WERI-Rb-1 (cell line): ENCODE results near the gene PHETA1.

Experiments
- DNase-seq: peaks from one replicate; pipeline ENCODE4 v3.0.0-alpha.2; 2020
- H3K27ac ChIP-seq: fragments of 250-450 bp; sonication (Bioruptor Pico); 2 replicates; pipeline ENCODE4 v1.5.1; 2020; ENCODE audit warnings: mild to moderate bottlenecking, moderate library complexity
- H3K27me3 ChIP-seq: fragments of 250-450 bp; sonication (Bioruptor Pico); 2 replicates; pipeline ENCODE4 v1.5.1; 2021; ENCODE audit warnings: mild to moderate bottlenecking, low read depth, moderate library complexity; ENCODE audit not compliant: insufficient read depth, severe bottlenecking
- H3K36me3 ChIP-seq: fragments of 250-450 bp; sonication (Bioruptor Pico); 2 replicates; pipeline ENCODE4 v1.5.1; 2020; ENCODE audit warnings: mild to moderate bottlenecking, moderate library complexity
- H3K4me3 ChIP-seq: 2 replicates; pipeline ENCODE4 v1.5.1; 2011; ENCODE audit warnings: low read depth, mild to moderate bottlenecking, control low read depth, low read length
- H3K9me3 ChIP-seq: fragments of 250-450 bp; sonication (Bioruptor Pico); 2 replicates; pipeline ENCODE4 v1.5.1; 2021; ENCODE audit warnings: mild to moderate bottlenecking, moderate library complexity; ENCODE audit not compliant: severe bottlenecking
- CTCF ChIP-seq: IDR thresholded peaks from 2 replicates; pipeline ENCODE4 v1.5.1; 2011; ENCODE audit warnings: low read depth, mild to moderate bottlenecking, control low read depth, inconsistent platforms, low read length

PHETA1 gene

DNA sequence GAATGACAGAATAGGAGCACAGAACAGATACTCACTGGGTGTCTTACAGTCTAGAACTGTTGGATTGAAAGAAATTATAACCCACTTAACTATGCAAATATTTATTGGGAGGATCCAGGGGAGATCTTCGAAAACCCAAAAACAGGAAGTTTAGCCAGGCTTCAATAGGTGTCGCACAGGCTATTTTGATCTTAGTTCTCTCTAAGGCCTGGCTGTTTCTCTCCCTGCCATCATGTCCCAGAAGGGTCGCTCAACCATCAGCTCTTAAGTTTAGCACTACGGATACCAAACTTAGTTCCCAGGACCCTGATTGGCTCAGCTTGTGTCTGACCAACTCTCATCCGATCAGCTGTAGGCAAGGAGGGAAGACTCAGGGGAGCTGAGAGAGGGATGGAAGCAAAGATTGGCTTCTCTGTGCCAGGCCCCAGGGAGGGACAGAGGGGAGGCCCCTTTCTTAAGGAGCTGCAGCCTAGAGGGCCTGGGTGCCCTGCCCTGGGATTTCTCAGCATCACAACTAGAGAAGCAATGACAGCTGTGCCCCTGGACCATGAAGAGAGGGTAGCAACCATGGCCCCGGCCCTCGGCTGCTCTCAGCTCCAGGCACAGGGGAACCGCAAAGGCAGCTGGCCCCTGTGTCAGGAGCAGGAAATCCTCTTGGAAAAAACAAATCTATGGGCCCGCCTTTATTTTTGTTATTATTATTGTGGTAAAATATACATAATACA is 13.5 kb downstream of the PHETA1 start:
- Histone ChIP-seq H3K36me3 (no peaks in the 10 kb centered on the region), H3K9me3 (no peaks in the 10 kb centered on the region), H3K4me3 (no peak overlapping the region), H3K27ac (no peak overlapping the region), H3K27me3 (no peaks in the 10 kb centered on the region)
- no peak for DNase-seq
- no peak for TF ChIP-seq CTCF

- no peak for TF ChIP-seq CTCF
- H3K36me3 ChIP-seq: no peaks in the 10 kb centered on the region
- H3K4me3 ChIP-seq: no peak overlapping the region
- no peak for DNase-seq
- H3K27ac ChIP-seq: no peak overlapping the region
- no peaks in the 10 kb centered on the region for H3K27me3 ChIP-seq
- no peaks in the 10 kb centered on the region for H3K9me3 ChIP-seq
Measured at GRCh38 chr12:111354511-111354910, 14.4 kb downstream of the PHETA1 start.

GRCh38 chr12:111353603-111354295 is 15.1 kb downstream of the PHETA1 start:
- no peaks in the 10 kb centered on the region for H3K27me3 ChIP-seq
- H3K36me3 ChIP-seq: no peaks in the 10 kb centered on the region
- no peak for TF ChIP-seq CTCF
- H3K27ac ChIP-seq: no peak overlapping the region
- DNase-seq: no peak
- peaks cover 1% of the 10 kb centered on the region for H3K9me3 ChIP-seq
- no peak overlapping the region for H3K4me3 ChIP-seq

- no peak for TF ChIP-seq CTCF
- Histone ChIP-seq H3K27ac (no peak overlapping the region), H3K27me3 (no peaks in the 10 kb centered on the region), H3K9me3 (peaks cover 7% of the 10 kb centered on the region), H3K36me3 (no peaks in the 10 kb centered on the region), H3K4me3 (no peak overlapping the region)
- DNase-seq: no peak
Measured at GRCh38 chr12:111353026-111353425, 15.9 kb downstream of the PHETA1 start.

DNA sequence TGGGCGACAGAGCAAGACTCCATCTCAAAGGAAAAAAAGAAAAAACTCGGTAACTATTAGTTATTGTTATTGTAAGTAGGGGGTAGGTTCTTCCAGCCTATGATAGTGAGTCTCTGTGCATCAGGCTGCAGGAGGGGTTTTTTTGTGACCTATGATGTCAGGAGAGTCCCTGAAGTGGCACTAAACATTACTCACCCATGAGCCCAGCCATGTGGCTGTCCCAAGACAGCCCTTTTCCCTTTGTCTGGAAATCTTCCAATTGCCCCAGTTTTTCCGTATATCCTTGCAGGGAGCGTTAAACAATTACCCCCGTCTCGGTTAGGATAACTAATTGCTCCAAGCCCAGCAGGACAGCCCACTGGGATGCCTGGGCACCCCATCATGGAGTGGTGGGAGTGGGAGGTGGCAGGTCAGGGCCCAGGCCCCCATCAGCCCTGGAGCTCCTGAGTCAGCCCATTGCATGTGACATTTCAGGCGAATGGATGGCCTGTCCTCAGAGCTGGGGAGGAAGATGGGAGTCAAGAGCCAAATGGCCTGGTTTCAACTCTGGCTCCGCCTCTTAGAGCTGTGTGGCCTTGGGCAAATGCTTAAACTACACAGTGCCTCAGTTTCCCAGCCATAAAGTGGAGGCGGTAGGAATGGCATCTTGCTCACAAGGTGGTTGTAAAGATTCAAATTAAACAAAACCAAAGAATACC is 16.4 kb downstream of the PHETA1 start:
- no peak for TF ChIP-seq CTCF
- Histone ChIP-seq H3K27ac (no peak overlapping the region), H3K27me3 (no peaks in the 10 kb centered on the region), H3K9me3 (peaks cover 11% of the 10 kb centered on the region), H3K36me3 (no peaks in the 10 kb centered on the region), H3K4me3 (no peak overlapping the region)
- no peak for DNase-seq
